Thoracic aorta (tissue), 2 donors: Measurements from ENCODE around the gene TBXT. TPM values are rescaled to one million over a fixed set of nuclear protein-coding genes. Genes with fewer than 3 reads are reported as not detected.

Source experiments
- ATAC-seq: fragments of 150-250 bp; one replicate; pipeline ENCODE4 v1.8.0; 2017; ENCODE audit warnings: low read depth; ENCODE audit not compliant: insufficient number of reproducible peaks, low FRiP score
- DNase-seq: peaks from one replicate; pipeline ENCODE4 v3.0.0-alpha.2; 2020; ENCODE audit warnings: low spot score
- H3K27ac ChIP-seq, 2 donors: fragments of 200-600 bp; sonication (generic); 1 replicate in 1 of 2; 2 replicates in 1 of 2; pipeline ENCODE4 v1.5.1; 2016; ENCODE audit warnings: mild to moderate bottlenecking in 2 of 2, moderate library complexity in 2 of 2
- H3K27me3 ChIP-seq: fragments of 200-600 bp; sonication (generic); replicated peaks from 2 replicates; pipeline ENCODE4 v1.6.0; 2016; ENCODE audit warnings: mild to moderate bottlenecking; ENCODE audit not compliant: insufficient read depth
- H3K36me3 ChIP-seq: fragments of 200-600 bp; sonication (generic); one replicate; pipeline ENCODE4 v1.5.1; 2016
- H3K4me1 ChIP-seq, 2 donors: fragments of 200-600 bp; sonication (generic); 1 replicate in 1 of 2; 2 replicates in 1 of 2; pipeline versions ENCODE4 v1.5.1 to v1.6.0; 2016; ENCODE audit warnings: low read depth in 2 of 2, mild to moderate bottlenecking in 1 of 2; ENCODE audit not compliant: control insufficient read depth in 1 of 2
- H3K4me3 ChIP-seq: fragments of 200-600 bp; sonication (generic); 2 replicates; pipeline ENCODE4 v1.5.1; 2016; ENCODE audit warnings: mild to moderate bottlenecking
- H3K9me3 ChIP-seq: fragments of 200-600 bp; sonication (generic); 2 replicates; pipeline ENCODE4 v1.5.1; 2016
- CTCF ChIP-seq: fragments of 200-600 bp; sonication (generic); IDR thresholded peaks from one replicate; pipeline ENCODE4 v1.5.1; 2019; ENCODE audit warnings: antibody characterized with exemption
- total RNA-seq, 2 donors: library from RNA; depleted of rRNA; stranded (reverse); fragments of >200 nt; gene quantifications; one replicate each; pipeline versions ENCODE4 v1.1.0 to v1.2.3, GENCODE V29; 2016

The TBXT gene
- total RNA-seq, 2 donors from 2014 or later: not detected

GRCh38 chr6:166121726-166122125 is 45.9 kb downstream of the TBXT start:
- ATAC-seq (no peak), DNase-seq (no peak)
- Histone ChIP-seq H3K4me3 (no peak overlapping the region), H3K27me3 (no peaks in the 10 kb centered on the region), H3K4me1 (no peaks in the 10 kb centered on the region), H3K36me3 (no peaks in the 10 kb centered on the region), H3K9me3 (no peaks in the 10 kb centered on the region), H3K27ac (no peak overlapping the region)
- TF ChIP-seq CTCF: no peak

GRCh38 chr6:166119116-166119911 is 48.3 kb downstream of the TBXT start:
- Histone ChIP-seq H3K27me3 (no peaks in the 10 kb centered on the region), H3K27ac (no peak overlapping the region), H3K36me3 (no peaks in the 10 kb centered on the region), H3K4me3 (no peak overlapping the region), H3K4me1 (no peaks in the 10 kb centered on the region), H3K9me3 (peaks cover 4% of the 10 kb centered on the region)
- ATAC-seq: no peak
- no peak for TF ChIP-seq CTCF
- no peak for DNase-seq

GRCh38 chr6:166115609-166116008 is 52.0 kb downstream of the TBXT start:
- ATAC-seq: no peak
- DNase-seq: no peak
- Histone ChIP-seq H3K9me3 (peaks cover 4% of the 10 kb centered on the region), H3K4me1 (no peaks in the 10 kb centered on the region), H3K27me3 (no peaks in the 10 kb centered on the region), H3K36me3 (no peaks in the 10 kb centered on the region), H3K27ac (no peak overlapping the region), H3K4me3 (no peak overlapping the region)
- no peak for TF ChIP-seq CTCF

DNA sequence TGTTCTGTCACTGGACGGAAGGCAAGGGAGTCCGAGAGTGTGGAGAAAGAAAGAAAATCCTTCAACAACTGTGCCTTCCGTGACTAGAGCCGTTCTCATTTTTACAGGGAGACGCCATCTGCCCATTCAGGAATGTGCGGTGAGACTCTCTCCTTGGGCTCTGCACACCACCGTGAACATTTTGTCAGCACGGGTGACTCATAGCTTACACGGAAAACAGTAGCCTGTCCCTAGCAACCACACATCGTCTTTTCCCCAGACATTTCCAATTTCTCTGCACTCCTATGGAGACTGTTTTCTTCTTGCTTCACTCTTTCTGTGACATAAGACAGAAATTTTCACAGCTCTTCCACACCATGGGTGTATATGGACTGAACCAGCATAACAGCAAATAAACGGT is 55.1 kb downstream of the TBXT start:
- no peak overlapping the region for H3K27ac ChIP-seq
- H3K9me3 ChIP-seq: peaks cover 4% of the 10 kb centered on the region
- ATAC-seq: no peak
- no peak for TF ChIP-seq CTCF
- H3K27me3 ChIP-seq: no peaks in the 10 kb centered on the region
- H3K36me3 ChIP-seq: no peaks in the 10 kb centered on the region
- DNase-seq: no peak
- H3K4me3 ChIP-seq: no peak overlapping the region
- no peaks in the 10 kb centered on the region for H3K4me1 ChIP-seq

GRCh38 chr6:166109608-166110007 is 58.0 kb downstream of the TBXT start:
- ATAC-seq: no peak
- DNase-seq: no peak
- H3K27me3 ChIP-seq: no peaks in the 10 kb centered on the region
- no peak for TF ChIP-seq CTCF
- no peaks in the 10 kb centered on the region for H3K36me3 ChIP-seq
- H3K27ac ChIP-seq: no peak overlapping the region
- H3K4me3 ChIP-seq: no peak overlapping the region
- H3K9me3 ChIP-seq: no peaks in the 10 kb centered on the region
- no peaks in the 10 kb centered on the region for H3K4me1 ChIP-seq

Other genes starting within 250 kb of the TBXT start
- gene PRR18, start 140.5 kb upstream of the TBXT start, total RNA-seq: not detected
- 10 to 100 TPM; 23.3 to 27.9 TPM for gene SFT2D1, start 174.7 kb upstream of the TBXT start, total RNA-seq
- 10 to 100 TPM; 43.8 to 56.0 TPM for gene MPC1, start 215.1 kb upstream of the TBXT start, total RNA-seq